ENCODE measurements around the gene OPCML. TPM values are rescaled to one million over a fixed set of nuclear protein-coding genes. Genes with fewer than 3 reads are reported as not detected.

OPCML gene
- polyA plus RNA-seq, 1 donor from 2014 or later: 11.6 TPM

DNA sequence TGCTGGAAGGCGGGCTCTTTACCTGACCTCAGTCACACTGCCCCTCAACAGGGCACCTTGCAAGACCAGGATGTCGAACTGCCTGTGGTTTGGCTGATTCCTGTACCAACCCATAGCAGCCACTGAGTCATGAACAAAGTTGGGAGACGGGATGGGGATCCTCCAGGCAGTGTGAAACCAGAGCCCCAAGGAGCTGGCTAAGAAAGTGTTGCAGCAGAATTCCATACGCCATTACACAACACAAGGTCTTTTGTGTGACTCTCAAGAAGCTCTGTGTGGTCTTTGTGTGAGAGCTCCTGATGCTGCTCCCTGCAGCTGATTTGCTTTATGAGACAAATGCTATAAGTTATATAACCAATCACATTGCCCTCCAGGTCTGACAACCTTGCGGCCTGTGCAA lies 617.7 kb downstream of the OPCML start:
- no peak overlapping the region for H2AFZ ChIP-seq (ENCODE audit: low read depth, low read length)
- H3K9me2 ChIP-seq (ENCODE audit: insufficient read depth, low read length): no peaks in the 10 kb centered on the region
- TF ChIP-seq EZH2 (IDR thresholded peaks at IDR 0.05; ENCODE audit: borderline replicate concordance, insufficient read depth, low read length, poor library complexity, severe bottlenecking): no peak
- TF ChIP-seq EP300 (conservative IDR thresholded peaks at IDR 0.05; ENCODE audit: poor library complexity, severe bottlenecking): no peak
- TF ChIP-seq, protein P1, sequence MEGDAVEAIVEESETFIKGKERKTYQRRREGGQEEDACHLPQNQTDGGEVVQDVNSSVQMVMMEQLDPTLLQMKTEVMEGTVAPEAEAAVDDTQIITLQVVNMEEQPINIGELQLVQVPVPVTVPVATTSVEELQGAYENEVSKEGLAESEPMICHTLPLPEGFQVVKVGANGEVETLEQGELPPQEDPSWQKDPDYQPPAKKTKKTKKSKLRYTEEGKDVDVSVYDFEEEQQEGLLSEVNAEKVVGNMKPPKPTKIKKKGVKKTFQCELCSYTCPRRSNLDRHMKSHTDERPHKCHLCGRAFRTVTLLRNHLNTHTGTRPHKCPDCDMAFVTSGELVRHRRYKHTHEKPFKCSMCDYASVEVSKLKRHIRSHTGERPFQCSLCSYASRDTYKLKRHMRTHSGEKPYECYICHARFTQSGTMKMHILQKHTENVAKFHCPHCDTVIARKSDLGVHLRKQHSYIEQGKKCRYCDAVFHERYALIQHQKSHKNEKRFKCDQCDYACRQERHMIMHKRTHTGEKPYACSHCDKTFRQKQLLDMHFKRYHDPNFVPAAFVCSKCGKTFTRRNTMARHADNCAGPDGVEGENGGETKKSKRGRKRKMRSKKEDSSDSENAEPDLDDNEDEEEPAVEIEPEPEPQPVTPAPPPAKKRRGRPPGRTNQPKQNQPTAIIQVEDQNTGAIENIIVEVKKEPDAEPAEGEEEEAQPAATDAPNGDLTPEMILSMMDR (IDR thresholded peaks at IDR 0.05; ENCODE audit: poor library complexity, severe bottlenecking): no peak
- no peak for TF ChIP-seq TAF1 (IDR thresholded peaks at IDR 0.05; ENCODE audit: low read depth)
- TF ChIP-seq POLR2AphosphoS5 (IDR thresholded peaks at IDR 0.05): no peak
- TF ChIP-seq, protein P2, sequence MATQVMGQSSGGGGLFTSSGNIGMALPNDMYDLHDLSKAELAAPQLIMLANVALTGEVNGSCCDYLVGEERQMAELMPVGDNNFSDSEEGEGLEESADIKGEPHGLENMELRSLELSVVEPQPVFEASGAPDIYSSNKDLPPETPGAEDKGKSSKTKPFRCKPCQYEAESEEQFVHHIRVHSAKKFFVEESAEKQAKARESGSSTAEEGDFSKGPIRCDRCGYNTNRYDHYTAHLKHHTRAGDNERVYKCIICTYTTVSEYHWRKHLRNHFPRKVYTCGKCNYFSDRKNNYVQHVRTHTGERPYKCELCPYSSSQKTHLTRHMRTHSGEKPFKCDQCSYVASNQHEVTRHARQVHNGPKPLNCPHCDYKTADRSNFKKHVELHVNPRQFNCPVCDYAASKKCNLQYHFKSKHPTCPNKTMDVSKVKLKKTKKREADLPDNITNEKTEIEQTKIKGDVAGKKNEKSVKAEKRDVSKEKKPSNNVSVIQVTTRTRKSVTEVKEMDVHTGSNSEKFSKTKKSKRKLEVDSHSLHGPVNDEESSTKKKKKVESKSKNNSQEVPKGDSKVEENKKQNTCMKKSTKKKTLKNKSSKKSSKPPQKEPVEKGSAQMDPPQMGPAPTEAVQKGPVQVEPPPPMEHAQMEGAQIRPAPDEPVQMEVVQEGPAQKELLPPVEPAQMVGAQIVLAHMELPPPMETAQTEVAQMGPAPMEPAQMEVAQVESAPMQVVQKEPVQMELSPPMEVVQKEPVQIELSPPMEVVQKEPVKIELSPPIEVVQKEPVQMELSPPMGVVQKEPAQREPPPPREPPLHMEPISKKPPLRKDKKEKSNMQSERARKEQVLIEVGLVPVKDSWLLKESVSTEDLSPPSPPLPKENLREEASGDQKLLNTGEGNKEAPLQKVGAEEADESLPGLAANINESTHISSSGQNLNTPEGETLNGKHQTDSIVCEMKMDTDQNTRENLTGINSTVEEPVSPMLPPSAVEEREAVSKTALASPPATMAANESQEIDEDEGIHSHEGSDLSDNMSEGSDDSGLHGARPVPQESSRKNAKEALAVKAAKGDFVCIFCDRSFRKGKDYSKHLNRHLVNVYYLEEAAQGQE (IDR thresholded peaks at IDR 0.05; ENCODE audit: borderline replicate concordance): no peak
- TF ChIP-seq MXI1 (conservative IDR thresholded peaks at IDR 0.05; ENCODE audit: poor library complexity, severe bottlenecking): no peak
- TF ChIP-seq SMC3 (conservative IDR thresholded peaks at IDR 0.05; ENCODE audit: poor library complexity): no peak
- no peak for TF ChIP-seq RAD21 (conservative IDR thresholded peaks at IDR 0.05)
- no peaks in the 10 kb centered on the region for H3K9me3 ChIP-seq (ENCODE audit: low read length)
- no peaks in the 10 kb centered on the region for H3K27me3 ChIP-seq (ENCODE audit: insufficient read depth, low read depth, low read length)
- no peaks in the 10 kb centered on the region for H4K20me1 ChIP-seq (ENCODE audit: insufficient read depth)
- no peaks in the 10 kb centered on the region for H3K79me2 ChIP-seq (replicated peaks; ENCODE audit: insufficient read depth, low read length)
- no peak overlapping the region for H3K27ac ChIP-seq (ENCODE audit: low read length)
- H3K9ac ChIP-seq (ENCODE audit: low read length): no peak overlapping the region
- H3F3A ChIP-seq (ENCODE audit: insufficient read depth, low read length, poor library complexity, severe bottlenecking): peaks cover 6% of the 10 kb centered on the region
- H3K36me3 ChIP-seq (ENCODE audit: insufficient read depth, low read length): no peaks in the 10 kb centered on the region
- H3K4me2 ChIP-seq (ENCODE audit: low read length): no peak overlapping the region
- no peak overlapping the region for H3K4me3 ChIP-seq (ENCODE audit: low read length)

DNA sequence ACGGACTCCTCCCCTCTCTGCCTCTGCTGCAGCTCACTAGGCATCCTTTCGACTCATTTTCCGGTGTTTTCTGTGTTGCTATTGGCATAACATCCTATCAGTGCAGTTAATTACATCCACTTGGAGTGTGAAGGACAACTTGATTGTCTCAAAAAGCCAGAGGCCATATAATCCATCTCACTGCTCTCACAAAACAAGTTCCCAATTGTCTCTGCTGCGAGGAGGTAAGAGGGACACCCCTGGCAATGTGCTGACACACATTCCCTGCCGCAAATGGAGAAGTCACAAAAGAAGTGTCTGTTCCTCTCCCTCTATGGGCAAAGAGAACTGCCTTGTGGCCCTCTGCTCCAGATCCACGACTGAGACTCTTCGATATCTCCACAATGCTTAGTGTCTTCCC lies 618.4 kb downstream of the OPCML start:
- Histone ChIP-seq H3K4me2 (ENCODE audit: low read length) (no peak overlapping the region), H3K27ac (ENCODE audit: low read length) (no peak overlapping the region), H4K20me1 (ENCODE audit: insufficient read depth) (no peaks in the 10 kb centered on the region), H3K9ac (ENCODE audit: low read length) (no peak overlapping the region), H3F3A (ENCODE audit: insufficient read depth, low read length, poor library complexity, severe bottlenecking) (peaks cover 6% of the 10 kb centered on the region), H2AFZ (ENCODE audit: low read depth, low read length) (no peak overlapping the region), H3K36me3 (ENCODE audit: insufficient read depth, low read length) (no peaks in the 10 kb centered on the region), H3K9me3 (ENCODE audit: low read length) (no peaks in the 10 kb centered on the region), H3K9me2 (ENCODE audit: insufficient read depth, low read length) (no peaks in the 10 kb centered on the region), H3K4me3 (ENCODE audit: low read length) (no peak overlapping the region), H3K79me2 (replicated peaks; ENCODE audit: insufficient read depth, low read length) (no peaks in the 10 kb centered on the region), H3K27me3 (ENCODE audit: insufficient read depth, low read depth, low read length) (no peaks in the 10 kb centered on the region)
- TF ChIP-seq MXI1 (conservative IDR thresholded peaks at IDR 0.05; ENCODE audit: poor library complexity, severe bottlenecking) (no peak), RAD21 (conservative IDR thresholded peaks at IDR 0.05) (no peak), SMC3 (conservative IDR thresholded peaks at IDR 0.05; ENCODE audit: poor library complexity) (no peak), POLR2AphosphoS5 (IDR thresholded peaks at IDR 0.05) (no peak), TAF1 (IDR thresholded peaks at IDR 0.05; ENCODE audit: low read depth) (no peak), EP300 (conservative IDR thresholded peaks at IDR 0.05; ENCODE audit: poor library complexity, severe bottlenecking) (no peak)
- TF ChIP-seq, protein P2 (IDR thresholded peaks at IDR 0.05; ENCODE audit: borderline replicate concordance): no peak
- TF ChIP-seq, protein P1 (IDR thresholded peaks at IDR 0.05; ENCODE audit: poor library complexity, severe bottlenecking): no peak
